Measurements from ENCODE around the gene ZNHIT3. TPM values are rescaled to one million over a fixed set of nuclear protein-coding genes. Genes with fewer than 3 reads are reported as not detected.
A peak's percentile ranks its signal among the peaks of the same experiment; 100 is the strongest.
"Not testable (repeated sequence)": the region's sequence is repeated elsewhere in the genome, so short reads cannot be mapped to it uniquely, and the experiment has no call there.

ZNHIT3 gene
- total and polyA plus RNA-seq, 10 of the 15 experiments (the other 5 are each of a cell fraction or from before 2014, with no cell fraction given), result 34.1 to 128 (median 55.6) TPM

GRCh38 chr17:36486204-36487194 is at the start of gene ZNHIT3 (continued):
- TF ChIP-seq MAX (IDR thresholded peaks at IDR 0.05; ENCODE audit: low read depth, low read length), result peak; percentile 89
- TF ChIP-seq FOXK2 (IDR thresholded peaks at IDR 0.05), result peak; percentile 75; the same call in 1 of the 2 replicates
- no peak for TF ChIP-seq ZNF274 (IDR thresholded peaks at IDR 0.05; ENCODE audit: insufficient read depth, insufficient read length)
- peak; percentile 81; the same call in 1 of the 2 replicates for TF ChIP-seq SMAD5 (IDR thresholded peaks at IDR 0.05; ENCODE audit: low read depth)
- TF ChIP-seq RAD51 (IDR thresholded peaks at IDR 0.05), result peak; percentile 81
- no peak for TF ChIP-seq ZNF24 (IDR thresholded peaks at IDR 0.05)
- TF ChIP-seq SIX5 (IDR thresholded peaks at IDR 0.05; ENCODE audit: low read depth, low read length, severe bottlenecking), result peak; percentile 53
- peak; percentile 85; the same call in 2 of the 3 replicates for TF ChIP-seq POU2F2 (IDR thresholded peaks at IDR 0.05; ENCODE audit: borderline replicate concordance, low read depth, low read length)
- 0 out of 2 replicates have a peak, but pooled peaks have one; percentile 56 for TF ChIP-seq TARDBP (IDR thresholded peaks at IDR 0.05; ENCODE audit: borderline replicate concordance)
- TF ChIP-seq IKZF1 (conservative IDR thresholded peaks at IDR 0.05), result peak; percentile 86
- no peak; the same call in 1 of the 2 replicates for TF ChIP-seq PML (IDR thresholded peaks at IDR 0.05; ENCODE audit: low read length)
- TF ChIP-seq TAF1 (IDR thresholded peaks at IDR 0.05; ENCODE audit: borderline replicate concordance, low read depth, low read length), result peak; percentile 84
- TF ChIP-seq E4F1 (IDR thresholded peaks at IDR 0.05; ENCODE audit: borderline replicate concordance, partially characterized antibody), result peak; percentile 72
- TF ChIP-seq MEF2A (IDR thresholded peaks at IDR 0.05; ENCODE audit: insufficient read depth, low read depth, low read length), result no peak
- 0 out of 2 replicates have a peak, but pooled peaks have one; percentile 12 for TF ChIP-seq GATAD2B (conservative IDR thresholded peaks at IDR 0.05; ENCODE audit: low read depth)
- peak; percentile 75 for TF ChIP-seq IRF4 (IDR thresholded peaks at IDR 0.05; ENCODE audit: low read depth, low read length)
- peak; percentile 93 for TF ChIP-seq SP1 (IDR thresholded peaks at IDR 0.05; ENCODE audit: low read depth, low read length)
- peak; percentile 80 for TF ChIP-seq RFX5 (IDR thresholded peaks at IDR 0.05; ENCODE audit: low read depth, low read length)
- TF ChIP-seq TBL1XR1 (IDR thresholded peaks at IDR 0.05; ENCODE audit: low read depth, low read length), result peak; percentile 78
- TF ChIP-seq POLR2A (IDR thresholded peaks at IDR 0.05; ENCODE audit: low read depth, low read length), result peak; percentile 91

DNA sequence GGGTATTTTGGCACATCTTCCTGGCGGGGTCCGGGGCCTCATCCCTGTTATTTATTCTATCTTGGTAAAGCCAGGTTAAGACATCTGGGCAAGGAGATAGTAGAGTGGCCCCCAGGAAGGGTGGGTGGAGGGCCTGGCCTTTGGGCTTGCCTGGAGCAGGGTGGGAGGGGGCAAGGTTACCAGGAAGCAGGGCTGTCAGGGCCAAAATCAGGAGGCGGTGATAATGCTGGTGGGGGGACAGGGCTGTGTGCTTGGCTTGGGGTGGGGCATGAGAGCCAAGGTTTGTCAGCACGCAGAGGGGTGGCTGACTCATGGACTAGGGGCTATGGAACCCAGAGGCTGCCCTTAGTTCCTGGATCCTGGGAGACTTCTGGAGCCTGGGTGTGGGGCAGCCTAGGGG is 44.7 kb upstream of the ZNHIT3 start:
- in situ Hi-C loops (cut with MboI); CTCF ChIA-PET; H3K79me2 ChIP-seq (ENCODE audit: control insufficient read depth, insufficient read depth, low read length); H3K4me2 ChIP-seq (ENCODE audit: control insufficient read depth, insufficient read depth); H4K20me1 ChIP-seq (ENCODE audit: control insufficient read depth, insufficient read depth); BruUV-seq (replicated peaks); RAD21 ChIA-PET (ENCODE audit: unreplicated experiment); DNase-seq (ENCODE audit: low read depth, low spot score); H3K36me3 ChIP-seq (ENCODE audit: control insufficient read depth in 2 of 2, insufficient read depth in 2 of 2, low read length in 1 of 2); H3K4me3 ChIP-seq; H3K9me3 ChIP-seq (replicated peaks; ENCODE audit: control insufficient read depth, insufficient read depth, low read length); H2AFZ ChIP-seq (ENCODE audit: control insufficient read depth, low read depth, low read length); SMC1A ChIA-PET (ENCODE audit: uncharacterized antibody, unreplicated experiment); H3K27me3 ChIP-seq (replicated peaks in 1 of 2; ENCODE audit: control insufficient read depth in 2 of 2, insufficient read depth in 2 of 2, low read length in 1 of 2); H3K4me1 ChIP-seq (ENCODE audit: control insufficient read depth, insufficient read depth, low read length); intact Hi-C loops (cut with micrococcal nuclease; ENCODE audit: unreplicated experiment); POLR2A ChIA-PET; FAIRE-seq; H3K9ac ChIP-seq (ENCODE audit: control insufficient read depth, insufficient read depth, low read length); H3K27ac ChIP-seq (ENCODE audit: control insufficient read depth, insufficient read depth); ATAC-seq: not testable (repeated sequence)
- no CpG with 5 or more reads among the region's 4 CpGs for WGBS (ENCODE audit: insufficient coverage, insufficient replicate concordance, low lambda C conversion rate, missing lambda C conversion rate)
